HG03442 (cell line): ENCODE measurements around the gene MAT2B.

Source experiments
- ATAC-seq: cut with Tn5 transposase; IDR thresholded peaks from one replicate; pipeline ENCODE4 v1.9.1; 2021; ENCODE audit warnings: mild to moderate bottlenecking, moderate library complexity; ENCODE audit not compliant: unreplicated experiment

The MAT2B gene

DNA sequence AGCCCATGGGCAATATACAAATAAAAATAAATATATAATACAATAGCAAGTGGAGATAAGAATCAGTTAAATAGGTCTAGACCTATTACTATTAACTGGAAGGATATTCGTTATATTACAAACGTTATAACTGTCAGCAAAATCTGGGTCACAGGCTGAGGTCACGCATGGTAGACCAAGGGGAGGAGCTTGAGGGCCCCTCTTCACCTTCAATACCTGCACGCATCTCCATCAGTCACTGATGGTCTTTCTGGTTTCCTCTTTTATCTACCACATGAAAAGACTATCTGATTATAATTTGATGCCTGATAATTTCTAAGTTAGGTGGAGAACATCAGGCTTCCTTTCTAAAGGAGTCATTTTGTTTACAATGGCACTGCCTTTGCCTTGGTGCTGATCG lies 43.2 kb downstream of the MAT2B start:
- no peak for ATAC-seq

DNA sequence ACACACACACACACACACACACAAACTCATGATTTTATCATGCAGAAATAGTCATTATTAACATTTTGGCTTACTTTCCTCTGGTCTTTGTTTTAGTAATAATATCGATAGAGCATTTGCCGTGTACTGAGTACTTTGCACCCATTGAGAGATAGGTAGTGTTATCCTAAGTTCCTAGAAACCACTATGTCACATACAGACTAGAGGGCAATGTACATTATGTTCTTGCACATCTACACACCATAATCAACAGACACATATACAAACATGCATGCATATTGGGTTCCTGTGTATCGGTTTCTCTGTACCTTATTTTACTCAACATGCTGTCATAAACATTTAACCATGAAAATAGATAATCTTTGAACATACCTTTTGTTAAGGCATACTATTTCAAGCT lies 45.7 kb downstream of the MAT2B start:
- no peak for ATAC-seq

DNA sequence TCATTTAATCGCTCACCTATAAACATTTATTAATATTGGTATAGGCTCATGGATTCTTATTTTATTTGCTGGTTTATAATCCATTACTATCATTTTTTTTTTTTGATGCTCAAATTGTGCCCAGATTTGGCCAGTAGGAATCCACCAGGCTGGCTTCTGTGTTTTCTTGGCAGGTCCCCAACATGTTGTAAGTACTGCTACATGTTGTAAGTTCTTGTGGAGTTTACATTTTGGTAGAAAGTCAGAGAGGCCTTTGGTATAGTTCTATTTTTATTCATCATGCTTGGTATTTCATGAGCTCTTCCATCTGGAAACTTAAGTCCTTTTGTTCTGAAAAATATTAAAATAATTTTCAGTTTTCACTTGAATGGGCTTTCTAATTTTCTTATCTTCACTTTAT lies 47.1 kb downstream of the MAT2B start:
- no peak for ATAC-seq

DNA sequence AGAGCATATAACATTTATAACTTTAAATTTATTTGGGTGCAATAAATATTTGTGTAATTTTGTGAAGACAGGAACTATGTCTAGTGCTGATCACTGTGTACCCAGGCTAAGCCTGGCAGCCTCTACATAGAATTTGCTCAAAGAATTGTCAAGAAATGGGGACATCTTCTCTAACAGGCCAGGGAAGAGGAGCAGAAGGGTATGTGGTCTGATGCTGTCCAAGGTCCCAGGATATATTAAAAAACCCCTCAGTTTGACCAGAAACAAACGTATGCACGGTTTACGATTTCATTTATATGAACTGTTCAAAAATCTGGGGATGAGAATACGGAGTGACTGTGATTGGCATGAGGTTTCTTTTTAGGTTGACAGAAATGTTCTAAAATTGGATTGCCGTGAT lies 55.9 kb downstream of the MAT2B start:
- no peak for ATAC-seq

DNA sequence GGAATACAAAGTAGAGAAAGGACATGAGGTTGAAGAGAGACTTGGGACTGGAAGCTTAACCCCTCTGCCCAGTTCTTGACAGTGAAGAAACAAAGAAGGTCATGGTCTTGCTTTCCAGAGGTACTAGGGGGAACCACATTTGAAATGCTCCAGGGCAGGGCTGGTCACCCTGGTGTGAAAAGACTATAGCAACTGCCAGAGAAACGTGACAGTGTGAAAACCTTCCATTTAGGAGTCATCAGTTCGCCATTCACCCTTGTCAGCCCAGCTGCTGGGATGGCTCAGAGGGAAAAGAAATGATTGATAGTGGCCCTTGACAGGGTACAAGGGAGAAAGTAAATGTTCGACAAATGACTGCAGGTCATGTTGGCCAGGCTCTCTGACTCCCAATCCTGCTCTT lies 56.7 kb downstream of the MAT2B start:
- no peak for ATAC-seq

DNA sequence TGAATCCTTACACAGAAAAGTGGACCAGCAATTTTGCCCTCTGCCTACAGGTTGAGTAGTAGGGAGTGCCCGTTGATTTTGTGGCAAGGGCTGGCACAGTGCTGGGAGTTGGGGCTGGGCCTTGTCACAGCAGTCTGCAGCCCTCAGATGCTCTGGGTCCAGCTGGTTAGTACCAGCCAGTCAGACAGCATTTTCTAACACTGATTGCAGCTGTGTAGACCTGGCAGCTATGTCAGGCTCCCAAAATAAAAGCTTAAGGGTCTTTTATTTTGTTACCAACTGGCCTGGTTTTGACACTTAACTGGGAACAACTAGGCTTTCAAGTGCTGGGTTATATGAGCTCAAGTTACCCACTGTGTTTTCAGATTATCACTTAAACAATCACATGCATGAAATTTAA lies 57.7 kb downstream of the MAT2B start:
- ATAC-seq, result no peak

DNA sequence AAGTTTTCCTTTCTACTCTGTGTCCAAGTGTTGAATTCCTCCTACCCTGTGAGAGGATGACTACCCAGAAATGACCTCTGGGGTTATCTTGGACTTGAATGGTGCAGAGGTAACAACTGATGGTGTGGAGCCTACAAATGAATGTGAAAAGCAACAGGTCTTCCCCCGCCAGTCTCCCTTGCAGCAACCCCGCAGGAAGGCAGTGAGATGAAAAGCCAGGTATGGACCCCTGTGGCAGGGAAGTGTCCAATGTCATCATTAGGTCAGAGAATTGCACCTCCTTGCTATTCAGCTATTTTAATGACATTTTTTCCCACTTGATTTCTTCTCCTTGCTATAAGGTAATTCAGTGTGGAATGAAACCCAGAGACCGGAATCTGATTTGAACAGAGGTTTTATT lies 58.5 kb downstream of the MAT2B start:
- no peak for ATAC-seq

DNA sequence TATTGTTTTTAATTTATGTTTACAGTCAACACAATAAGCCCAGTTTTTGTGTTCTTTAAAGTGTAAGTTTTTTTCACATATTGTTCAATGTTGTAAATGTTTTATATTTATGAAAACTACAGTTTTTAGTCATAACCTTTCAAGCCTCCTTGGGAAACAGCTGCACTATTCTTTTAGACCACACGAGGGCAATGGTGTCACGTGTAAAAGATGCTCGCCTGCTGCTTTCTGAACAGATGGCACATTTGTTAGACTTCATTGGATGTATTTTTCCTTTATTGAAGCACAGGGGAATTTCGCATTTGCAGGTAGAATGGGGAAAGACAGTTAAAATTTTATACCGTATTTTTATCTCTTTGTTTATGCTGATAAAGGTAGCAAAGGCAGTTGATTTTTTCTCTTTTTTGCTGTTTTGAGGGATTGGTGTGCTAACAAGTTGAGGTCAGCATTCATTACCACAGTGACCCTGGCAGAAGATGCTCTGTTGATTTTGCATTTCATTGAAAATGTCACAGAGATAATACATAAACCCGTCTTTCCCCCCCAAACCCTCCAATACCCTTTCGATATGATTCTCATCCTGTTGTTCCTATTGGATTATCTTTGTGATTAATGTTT lies 59.0 kb downstream of the MAT2B start:
- peak; percentile 30 for ATAC-seq

DNA sequence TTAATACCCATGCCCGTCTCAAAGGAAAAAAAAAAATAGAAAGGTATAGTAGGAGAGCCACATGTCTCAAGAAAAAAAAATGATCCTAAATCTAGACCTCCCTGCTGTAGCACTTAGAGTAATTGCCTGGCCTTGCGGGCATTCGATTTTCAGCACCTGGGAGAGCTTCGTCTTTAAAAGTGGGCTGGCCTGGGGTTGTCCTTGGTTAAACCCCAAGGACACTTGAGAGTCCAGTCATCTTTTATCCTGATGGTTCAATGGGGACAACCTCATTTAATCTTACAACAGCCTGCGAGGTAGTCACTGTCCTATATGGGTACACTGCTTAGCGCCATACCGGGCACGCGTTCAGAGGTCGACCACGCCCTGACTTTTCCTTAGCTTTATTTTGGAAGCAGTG lies 60.1 kb downstream of the MAT2B start:
- ATAC-seq, result peak; percentile 4

DNA sequence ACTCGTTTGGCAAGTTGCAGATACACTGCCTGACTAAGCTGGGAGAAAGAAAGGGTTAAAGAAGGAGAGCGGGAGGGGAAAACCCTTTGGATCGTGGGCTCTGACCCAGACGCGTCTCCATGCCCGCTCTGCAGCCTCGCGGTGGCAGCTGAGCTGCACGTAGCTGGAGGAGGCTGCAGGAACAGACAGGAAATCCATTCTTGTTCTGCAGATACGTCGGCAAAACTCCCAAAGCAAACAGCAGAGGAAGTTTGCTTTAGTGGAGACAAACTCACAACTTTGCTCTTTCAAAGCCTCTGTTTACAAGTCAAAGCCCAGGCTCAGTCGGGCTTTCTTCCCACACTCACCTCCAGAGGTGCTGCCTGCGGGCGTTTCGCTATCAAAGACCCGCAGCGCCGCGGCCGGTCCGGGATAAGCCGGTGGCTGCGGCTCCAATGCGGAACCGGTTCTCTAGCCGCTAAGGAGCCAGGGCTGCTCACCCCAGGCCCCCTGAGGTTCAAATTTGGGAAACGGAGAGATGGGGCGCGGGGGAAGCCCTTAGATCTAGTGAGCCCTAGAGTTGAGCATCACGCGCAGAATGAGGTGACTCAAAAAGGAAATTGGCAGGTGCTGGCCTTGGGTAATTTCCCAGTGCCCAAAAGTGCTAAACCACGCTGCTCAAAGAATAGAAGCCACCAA lies 60.7 kb downstream of the MAT2B start:
- peak; percentile 83 for ATAC-seq

DNA sequence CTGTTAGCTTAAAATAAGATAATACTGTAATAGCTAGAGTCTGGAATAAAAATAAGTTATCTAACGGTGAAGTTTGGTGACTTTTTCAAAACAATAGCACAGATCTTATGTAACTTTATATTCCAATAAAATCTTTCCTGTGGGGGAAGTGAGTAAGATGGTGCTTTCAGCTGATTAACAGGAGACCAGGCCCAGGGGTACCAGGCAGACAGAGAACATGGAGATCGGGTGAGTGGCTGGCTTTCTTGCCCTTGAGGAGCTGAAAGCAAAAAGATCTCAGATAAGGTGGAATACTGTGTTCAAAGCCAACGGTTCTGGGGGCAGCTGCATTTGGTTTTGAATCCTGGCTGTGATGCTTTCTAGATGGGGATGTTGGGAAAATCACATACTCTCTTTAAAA lies 61.3 kb downstream of the MAT2B start:
- no peak for ATAC-seq

DNA sequence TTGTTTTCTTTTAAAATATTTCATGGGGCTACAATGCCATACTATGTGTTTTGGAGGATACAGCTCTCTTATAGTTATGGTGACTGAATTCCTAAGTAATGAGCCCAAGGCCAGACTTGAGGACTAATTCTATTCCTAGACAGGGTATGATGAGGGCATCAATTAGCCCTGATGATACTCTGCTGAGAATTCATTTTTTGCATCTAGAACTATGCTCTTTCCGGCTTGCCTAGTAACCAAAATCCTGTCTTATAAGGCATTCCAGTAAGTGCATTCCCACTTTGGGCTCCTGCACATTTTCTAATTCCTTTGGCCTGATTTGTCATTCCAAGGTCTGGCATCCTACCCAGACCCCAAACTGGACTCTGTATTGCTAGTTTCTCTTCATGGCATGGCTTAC lies 62.4 kb downstream of the MAT2B start:
- no peak for ATAC-seq
